Activated naive CD8-positive, alpha-beta T cell (primary cell): Measurements from ENCODE around the gene POLD1.

Experiments
- H3K27ac Mint-ChIP-seq: one replicate; pipeline ENCODE4 v1.8.0; 2021; ENCODE audit warnings: mixed read lengths
- H3K27me3 Mint-ChIP-seq: one replicate; pipeline ENCODE4 v1.8.0; 2021; ENCODE audit warnings: mixed read lengths
- H3K36me3 Mint-ChIP-seq: one replicate; pipeline ENCODE4 v1.8.0; 2021; ENCODE audit warnings: mixed read lengths
- H3K4me1 Mint-ChIP-seq: one replicate; pipeline ENCODE4 v1.8.0; 2021; ENCODE audit warnings: low read depth, mixed read lengths
- H3K4me3 Mint-ChIP-seq: one replicate; pipeline ENCODE4 v1.8.0; 2021; ENCODE audit warnings: mild to moderate bottlenecking, mixed read lengths
- H3K9me3 Mint-ChIP-seq: one replicate; pipeline ENCODE4 v1.8.0; 2021; ENCODE audit warnings: low read depth, mixed read lengths

Gene POLD1

DNA sequence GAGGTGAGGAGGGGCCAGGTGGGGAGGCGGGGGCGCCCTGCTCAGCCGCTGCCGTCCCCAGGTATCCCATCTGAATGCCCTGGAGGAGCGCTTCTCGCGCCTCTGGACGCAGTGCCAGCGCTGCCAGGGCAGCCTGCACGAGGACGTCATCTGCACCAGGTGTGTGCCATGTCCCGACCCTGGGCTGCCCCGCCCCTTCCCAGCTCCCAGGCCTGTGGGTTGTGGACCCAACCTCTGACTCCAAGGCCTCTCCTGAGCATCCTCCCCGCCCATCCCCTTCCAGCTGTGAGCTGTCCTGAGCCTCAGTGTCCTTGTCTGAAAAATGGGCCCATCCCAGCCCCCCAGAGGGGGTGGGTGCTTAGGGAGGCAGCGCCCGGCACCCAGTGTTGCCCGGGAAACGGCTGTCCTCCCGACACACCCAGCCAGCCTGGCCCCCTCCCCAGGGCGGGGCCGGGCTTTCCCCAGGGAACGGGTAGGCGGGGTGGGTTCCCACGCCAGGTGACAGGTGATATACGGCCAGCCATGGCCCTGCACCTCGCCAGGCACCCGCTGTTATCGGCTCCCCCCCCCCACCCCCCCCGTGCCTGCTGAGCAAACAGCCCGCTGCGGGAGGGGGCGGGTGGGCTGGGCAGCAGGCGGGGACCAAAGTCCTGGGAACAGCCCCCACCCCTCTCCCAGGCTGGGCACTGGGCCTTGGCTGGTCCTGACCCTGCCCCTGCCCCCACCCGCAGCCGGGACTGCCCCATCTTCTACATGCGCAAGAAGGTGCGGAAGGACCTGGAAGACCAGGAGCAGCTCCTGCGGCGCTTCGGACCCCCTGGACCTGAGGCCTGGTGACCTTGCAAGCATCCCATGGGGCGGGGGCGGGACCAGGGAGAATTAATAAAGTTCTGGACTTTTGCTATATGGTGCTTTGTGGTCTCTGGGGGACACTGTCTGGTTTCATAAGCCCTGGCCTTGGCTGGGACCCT, 33.2 kb downstream of the POLD1 start:
- no peak overlapping the region for H3K4me3 Mint-ChIP-seq
- peaks cover 2% of the 10 kb centered on the region for H3K36me3 Mint-ChIP-seq
- H3K4me1 Mint-ChIP-seq: peaks cover 12% of the 10 kb centered on the region

DNA sequence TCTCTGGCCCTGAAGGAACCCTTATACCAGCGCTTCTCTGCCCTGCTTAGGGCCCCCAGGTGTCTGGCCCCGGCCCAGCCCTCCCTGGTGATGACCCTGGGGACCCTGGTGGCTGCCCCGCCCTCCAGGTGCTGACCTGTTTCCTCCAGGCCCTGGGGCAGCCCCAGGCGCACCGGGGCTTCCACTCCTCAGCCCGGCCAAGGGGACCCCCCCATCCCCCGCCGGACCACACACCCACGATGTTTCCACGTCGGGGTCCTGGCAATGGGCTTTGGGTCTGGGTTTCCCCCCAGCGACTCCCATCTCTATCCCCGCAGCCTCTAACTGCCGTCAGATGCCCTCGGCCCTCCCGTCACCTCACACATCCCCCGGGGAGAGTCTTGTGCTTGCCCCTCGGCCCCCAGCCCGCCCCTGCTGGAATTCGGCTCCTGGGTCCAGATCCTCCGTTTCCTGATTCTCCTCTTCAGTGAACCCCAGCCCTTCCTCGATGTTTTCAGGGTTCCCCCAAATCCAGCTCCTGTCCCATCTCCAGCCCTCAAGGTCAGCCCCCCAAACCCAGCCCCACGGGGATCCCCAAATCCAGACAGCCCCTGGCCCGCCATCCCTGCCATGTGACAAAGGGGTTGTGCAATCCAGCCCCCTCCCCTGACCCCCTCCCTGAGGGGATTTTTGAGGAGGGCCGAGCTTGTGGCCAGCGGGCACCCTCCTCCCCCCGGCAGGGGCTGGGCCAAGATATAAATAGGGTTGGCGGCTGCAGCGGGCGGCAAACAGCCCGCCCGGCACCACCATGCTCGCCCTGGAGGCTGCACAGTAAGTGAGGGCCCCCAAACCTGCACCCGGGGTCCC, 34.3 kb downstream of the POLD1 start, which contains the start of gene SPIB:
Gene SPIB (plus strand): TSS at position 763 of the 846 bp plus-strand sequence. CDS start 25 bp downstream, at position 788.
- H3K36me3 Mint-ChIP-seq: peaks cover 2% of the 10 kb centered on the region
- H3K9me3 Mint-ChIP-seq: peaks cover 2% of the 10 kb centered on the region
- peaks cover 17% of the 10 kb centered on the region for H3K27me3 Mint-ChIP-seq
- H3K4me3 Mint-ChIP-seq: no peak within 1 kb of the TSS
- H3K4me1 Mint-ChIP-seq: peaks cover 12% of the 10 kb centered on the region
- H3K27ac Mint-ChIP-seq: no peak within 1 kb of the TSS

More for the DNA sequence above, 33.2 kb downstream of the POLD1 start:
- H3K9me3 Mint-ChIP-seq: peaks cover 2% of the 10 kb centered on the region
- H3K27me3 Mint-ChIP-seq: peaks cover 17% of the 10 kb centered on the region
- no peak overlapping the region for H3K27ac Mint-ChIP-seq

DNA sequence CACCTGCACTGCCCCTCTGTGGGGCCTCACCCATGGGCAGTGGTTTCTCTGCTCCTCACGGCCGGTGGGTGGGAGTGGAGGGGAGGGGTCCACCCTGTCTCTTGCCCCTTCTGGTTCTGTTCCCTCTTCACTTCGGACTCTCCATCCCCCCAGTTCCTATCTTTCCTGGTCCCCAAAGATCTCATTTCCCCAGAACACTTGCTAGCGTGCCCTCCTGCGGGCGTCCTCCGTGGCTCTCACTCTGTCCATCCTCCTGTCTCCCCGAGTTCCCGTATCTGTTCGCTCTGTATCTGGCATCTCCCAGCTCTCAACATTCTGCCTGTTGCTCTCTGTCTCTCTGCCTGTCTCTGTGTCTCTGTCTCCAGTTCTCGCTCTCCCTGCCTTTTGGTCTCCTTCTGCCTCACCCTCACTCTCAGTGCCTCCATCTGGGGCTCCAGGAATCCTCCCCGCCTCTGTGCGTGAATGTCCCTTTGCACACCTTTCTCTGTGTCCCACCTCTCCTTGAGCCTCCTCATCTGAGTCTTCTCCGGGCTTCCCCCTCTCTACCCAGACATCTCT, 35.0 kb downstream of the POLD1 start:
- peaks cover 17% of the 10 kb centered on the region for H3K27me3 Mint-ChIP-seq
- peaks cover 2% of the 10 kb centered on the region for H3K36me3 Mint-ChIP-seq
- peaks cover 2% of the 10 kb centered on the region for H3K9me3 Mint-ChIP-seq
- H3K4me1 Mint-ChIP-seq: peaks cover 12% of the 10 kb centered on the region
- H3K4me3 Mint-ChIP-seq: no peak overlapping the region
- no peak overlapping the region for H3K27ac Mint-ChIP-seq

- Mint-ChIP-seq H3K27ac (no peak overlapping the region), H3K4me3 (no peak overlapping the region), H3K27me3 (peaks cover 17% of the 10 kb centered on the region), H3K36me3 (peaks cover 2% of the 10 kb centered on the region), H3K9me3 (peaks cover 2% of the 10 kb centered on the region), H3K4me1 (peaks cover 12% of the 10 kb centered on the region)
These were observed 35.5 kb downstream of the POLD1 start for GRCh38 chr19:50419580-50420035.

GRCh38 chr19:50420127-50420526, 36.0 kb downstream of the POLD1 start:
- peaks cover 12% of the 10 kb centered on the region for H3K4me1 Mint-ChIP-seq
- peaks cover 2% of the 10 kb centered on the region for H3K36me3 Mint-ChIP-seq
- no peak overlapping the region for H3K4me3 Mint-ChIP-seq
- H3K9me3 Mint-ChIP-seq: peaks cover 2% of the 10 kb centered on the region
- peaks cover 17% of the 10 kb centered on the region for H3K27me3 Mint-ChIP-seq
- no peak overlapping the region for H3K27ac Mint-ChIP-seq

DNA sequence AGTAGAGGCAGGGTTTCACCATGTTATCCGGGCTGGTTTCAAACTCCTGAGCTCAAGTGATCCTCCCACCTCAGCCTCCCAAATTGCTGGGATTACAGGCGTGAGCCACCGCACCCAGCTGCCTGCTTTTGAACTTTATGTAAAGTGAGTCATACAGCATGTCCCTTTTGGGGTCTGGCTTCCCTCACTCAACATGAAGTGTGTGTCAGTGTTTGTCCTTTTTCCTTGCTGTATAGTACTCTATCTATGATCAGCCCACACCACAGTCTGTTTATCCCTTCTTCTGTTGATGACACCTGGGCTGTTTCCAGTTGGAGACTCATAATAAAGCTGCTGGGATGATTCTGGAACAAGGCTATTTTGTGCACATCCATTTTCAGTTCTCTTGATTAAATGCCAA, 36.7 kb downstream of the POLD1 start:
- H3K27ac Mint-ChIP-seq: no peak overlapping the region
- H3K9me3 Mint-ChIP-seq: peaks cover 2% of the 10 kb centered on the region
- H3K4me1 Mint-ChIP-seq: peaks cover 12% of the 10 kb centered on the region
- H3K27me3 Mint-ChIP-seq: peaks cover 17% of the 10 kb centered on the region
- no peak overlapping the region for H3K4me3 Mint-ChIP-seq
- H3K36me3 Mint-ChIP-seq: peaks cover 2% of the 10 kb centered on the region

DNA sequence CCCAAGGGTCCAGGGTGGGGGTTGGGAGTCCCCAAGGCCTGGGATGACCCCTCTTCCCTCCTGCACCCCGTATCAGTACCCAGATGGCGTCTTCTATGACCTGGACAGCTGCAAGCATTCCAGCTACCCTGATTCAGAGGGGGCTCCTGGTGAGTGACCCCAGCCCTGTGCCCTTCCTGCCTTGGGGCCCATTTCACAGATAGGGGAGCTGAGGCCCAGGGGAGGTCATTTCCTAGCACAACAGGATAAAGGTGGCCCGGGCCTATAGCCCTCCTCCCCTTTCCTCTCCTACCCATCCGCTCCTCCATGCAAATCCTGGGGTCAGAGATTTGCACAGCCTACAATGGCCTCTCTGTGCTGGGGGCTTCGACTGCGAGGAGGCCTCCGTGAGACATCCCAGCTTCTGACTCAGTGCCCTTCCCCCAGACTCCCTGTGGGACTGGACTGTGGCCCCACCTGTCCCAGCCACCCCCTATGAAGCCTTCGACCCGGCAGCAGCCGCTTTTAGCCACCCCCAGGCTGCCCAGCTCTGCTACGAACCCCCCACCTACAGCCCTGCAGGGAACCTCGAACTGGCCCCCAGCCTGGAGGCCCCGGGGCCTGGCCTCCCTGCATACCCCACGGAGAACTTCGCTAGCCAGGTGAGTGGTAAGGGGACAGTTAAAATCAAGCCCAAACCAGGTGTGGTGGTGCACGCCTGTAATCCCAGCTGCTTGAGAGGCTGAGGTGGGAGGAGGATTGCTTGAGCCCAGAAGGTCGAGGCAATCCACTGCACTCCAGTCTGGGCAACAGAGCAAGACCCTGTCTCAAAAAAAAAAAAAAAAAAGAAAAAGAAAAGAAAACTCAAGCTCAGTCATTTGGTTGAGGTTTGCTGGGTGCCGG, 38.5 kb downstream of the POLD1 start:
- H3K4me1 Mint-ChIP-seq: peaks cover 14% of the 10 kb centered on the region
- H3K4me3 Mint-ChIP-seq: no peak overlapping the region

DNA sequence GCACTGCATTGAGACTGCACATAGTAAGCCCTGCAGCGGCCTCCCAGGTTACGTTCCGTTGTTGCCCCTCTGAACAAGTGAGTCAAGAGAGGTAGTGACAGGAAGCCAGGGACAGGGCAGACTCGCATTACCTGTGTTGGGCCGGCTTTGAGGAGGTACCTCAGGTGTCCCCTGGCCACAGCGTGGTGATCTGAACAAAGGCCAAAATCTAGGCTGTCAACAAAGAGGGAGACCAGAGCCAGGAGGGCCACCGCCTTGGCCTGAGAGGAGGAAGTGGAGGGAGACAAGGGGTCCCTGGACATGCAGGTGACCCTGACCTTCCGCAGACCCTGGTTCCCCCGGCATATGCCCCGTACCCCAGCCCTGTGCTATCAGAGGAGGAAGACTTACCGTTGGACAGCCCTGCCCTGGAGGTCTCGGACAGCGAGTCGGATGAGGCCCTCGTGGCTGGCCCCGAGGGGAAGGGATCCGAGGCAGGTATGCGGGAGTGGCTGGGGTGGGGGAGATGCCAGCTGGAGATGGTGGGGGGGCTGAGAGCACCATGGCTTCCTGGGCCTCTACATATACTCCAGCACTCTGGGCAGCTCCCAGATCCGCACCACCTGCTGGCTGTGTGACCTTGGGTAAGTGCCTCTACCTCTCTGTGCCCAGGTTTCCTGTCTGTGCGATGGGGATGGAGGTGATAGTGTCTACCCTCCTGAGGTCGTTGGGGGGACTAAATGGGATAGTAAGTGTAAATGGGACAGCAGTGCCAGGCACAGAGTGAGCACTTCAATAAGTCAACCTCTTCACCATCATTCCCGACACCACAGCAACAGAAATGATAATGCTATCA, 39.3 kb downstream of the POLD1 start:
- H3K27ac Mint-ChIP-seq: no peak overlapping the region
- peaks cover 2% of the 10 kb centered on the region for H3K9me3 Mint-ChIP-seq

More for the DNA sequence above, 38.5 kb downstream of the POLD1 start:
- Mint-ChIP-seq H3K36me3 (peaks cover 2% of the 10 kb centered on the region), H3K27me3 (peaks cover 17% of the 10 kb centered on the region), H3K9me3 (peaks cover 2% of the 10 kb centered on the region), H3K27ac (no peak overlapping the region)

DNA sequence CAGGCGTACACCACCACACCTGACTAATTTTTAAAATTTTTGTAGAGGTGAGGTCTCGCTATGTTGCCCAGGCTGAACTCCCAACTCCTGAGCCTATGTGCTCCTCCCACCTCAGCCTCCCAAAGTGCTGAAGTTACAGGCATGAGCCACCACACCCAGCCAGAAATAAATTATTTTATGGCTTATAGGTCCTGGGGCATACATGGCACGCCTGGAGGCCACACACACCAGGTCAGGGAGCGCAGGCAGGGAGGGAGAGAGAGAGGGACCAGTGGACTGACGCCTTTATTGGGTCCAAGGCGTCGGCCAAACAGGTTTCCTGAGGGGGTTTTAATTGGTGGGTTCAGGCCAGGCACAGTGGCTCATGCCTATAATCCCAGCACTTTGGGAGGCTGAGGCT, 41.4 kb downstream of the POLD1 start:
- Mint-ChIP-seq H3K27me3 (peaks cover 10% of the 10 kb centered on the region), H3K9me3 (peaks cover 2% of the 10 kb centered on the region), H3K36me3 (peaks cover 2% of the 10 kb centered on the region), H3K4me1 (peaks cover 6% of the 10 kb centered on the region), H3K27ac (no peak overlapping the region), H3K4me3 (no peak overlapping the region)

More for the DNA sequence above, 39.3 kb downstream of the POLD1 start:
- peaks cover 14% of the 10 kb centered on the region for H3K4me1 Mint-ChIP-seq
- peaks cover 2% of the 10 kb centered on the region for H3K36me3 Mint-ChIP-seq
- peaks cover 17% of the 10 kb centered on the region for H3K27me3 Mint-ChIP-seq
- H3K4me3 Mint-ChIP-seq: no peak overlapping the region

DNA sequence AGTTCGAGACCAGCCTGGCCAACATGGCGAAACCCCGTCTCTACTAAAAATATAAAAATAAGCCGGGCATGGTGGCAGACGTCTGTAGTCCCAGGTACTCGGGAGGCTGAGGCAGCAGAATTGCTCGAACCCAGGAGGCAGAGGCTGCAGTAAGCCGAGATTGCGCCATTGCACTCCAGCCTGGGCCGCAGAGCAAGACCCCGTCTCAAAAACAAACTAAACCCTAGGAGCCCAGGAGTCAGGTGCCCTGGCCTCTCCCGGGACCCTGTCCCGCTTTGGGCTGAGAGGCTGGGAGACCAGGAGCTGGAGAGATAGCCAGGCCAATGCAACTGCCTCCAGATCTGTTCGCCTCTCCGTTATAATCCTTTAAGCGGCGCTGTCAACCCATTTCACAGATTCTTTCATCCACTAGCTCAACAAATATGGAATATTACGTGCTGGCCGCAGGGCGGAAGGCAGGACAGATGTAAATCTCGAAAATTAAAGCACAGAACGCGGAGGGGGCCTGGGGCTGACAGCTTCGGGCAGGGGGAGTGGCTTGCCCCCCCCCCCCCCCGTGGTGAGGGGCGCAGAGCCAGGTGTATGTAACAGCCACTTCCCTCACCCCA, 43.3 kb downstream of the POLD1 start:
- no peak overlapping the region for H3K27ac Mint-ChIP-seq
- peak overlapping the region; percentile 57 for H3K4me3 Mint-ChIP-seq
- H3K27me3 Mint-ChIP-seq: peaks cover 4% of the 10 kb centered on the region
- H3K9me3 Mint-ChIP-seq: no peaks in the 10 kb centered on the region
- H3K36me3 Mint-ChIP-seq: no peaks in the 10 kb centered on the region
- peaks cover 15% of the 10 kb centered on the region for H3K4me1 Mint-ChIP-seq

DNA sequence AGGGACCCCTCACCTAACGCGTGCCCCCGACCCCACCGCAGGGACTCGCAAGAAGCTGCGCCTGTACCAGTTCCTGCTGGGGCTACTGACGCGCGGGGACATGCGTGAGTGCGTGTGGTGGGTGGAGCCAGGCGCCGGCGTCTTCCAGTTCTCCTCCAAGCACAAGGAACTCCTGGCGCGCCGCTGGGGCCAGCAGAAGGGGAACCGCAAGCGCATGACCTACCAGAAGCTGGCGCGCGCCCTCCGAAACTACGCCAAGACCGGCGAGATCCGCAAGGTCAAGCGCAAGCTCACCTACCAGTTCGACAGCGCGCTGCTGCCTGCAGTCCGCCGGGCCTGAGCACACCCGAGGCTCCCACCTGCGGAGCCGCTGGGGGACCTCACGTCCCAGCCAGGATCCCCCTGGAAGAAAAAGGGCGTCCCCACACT, 43.9 kb downstream of the POLD1 start:
- no peaks in the 10 kb centered on the region for H3K9me3 Mint-ChIP-seq
- no peaks in the 10 kb centered on the region for H3K36me3 Mint-ChIP-seq
- H3K4me1 Mint-ChIP-seq: peaks cover 15% of the 10 kb centered on the region
- H3K4me3 Mint-ChIP-seq: no peak overlapping the region
- peaks cover 5% of the 10 kb centered on the region for H3K27me3 Mint-ChIP-seq
- H3K27ac Mint-ChIP-seq: no peak overlapping the region

GRCh38 chr19:50428772-50429463, 44.8 kb downstream of the POLD1 start:
- no peaks in the 10 kb centered on the region for H3K36me3 Mint-ChIP-seq
- no peaks in the 10 kb centered on the region for H3K9me3 Mint-ChIP-seq
- peaks cover 15% of the 10 kb centered on the region for H3K4me1 Mint-ChIP-seq
- peaks cover 7% of the 10 kb centered on the region for H3K27me3 Mint-ChIP-seq
- peak overlapping the region; percentile 51 for H3K4me3 Mint-ChIP-seq
- H3K27ac Mint-ChIP-seq: no peak overlapping the region
